Measurements from ENCODE around the gene SMARCC1. TPM values are rescaled to one million over a fixed set of nuclear protein-coding genes. Genes with fewer than 3 reads are reported as not detected.

The SMARCC1 gene
- total RNA-seq, 2 donors from 2014 or later = 25.9 to 34.3 TPM

DNA sequence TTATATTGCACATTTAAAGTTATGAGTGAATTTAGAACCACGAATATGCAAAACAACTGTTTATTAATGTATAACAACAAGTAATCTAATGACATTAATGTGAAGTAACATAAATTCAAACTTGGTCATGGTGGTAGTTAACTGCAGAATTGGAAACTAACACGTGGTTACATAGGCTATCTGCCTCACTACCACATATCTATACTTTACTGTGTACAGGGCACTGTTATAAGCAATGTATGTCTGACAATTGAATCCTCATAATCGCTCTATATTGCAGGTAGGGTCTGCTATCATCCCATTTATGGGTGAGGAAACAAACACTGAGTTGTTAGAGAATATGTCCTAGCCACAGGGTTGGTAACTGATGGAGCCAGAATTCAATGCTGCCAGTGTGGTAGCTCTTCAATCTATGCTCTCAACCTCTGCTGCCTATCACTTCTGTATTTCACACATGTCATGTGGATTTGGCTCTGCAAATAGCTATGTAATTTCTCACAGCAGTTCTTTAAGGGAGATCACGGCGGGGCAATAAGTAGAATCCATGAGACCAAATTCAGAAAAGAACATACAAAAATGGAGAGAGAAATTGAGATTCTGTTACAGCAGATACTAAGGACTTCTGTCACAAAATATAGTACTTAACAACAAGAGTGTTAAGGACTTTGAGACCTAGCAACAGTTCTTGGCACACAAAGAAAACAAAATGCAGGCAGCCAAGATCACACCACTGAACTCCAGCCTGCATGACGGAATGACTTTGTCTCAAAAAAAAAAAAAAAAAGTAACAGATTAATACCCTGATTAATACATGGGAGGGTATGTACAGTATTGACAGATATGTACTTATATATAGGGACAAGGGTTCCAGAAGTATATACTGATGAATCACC, 103.0 kb downstream of the SMARCC1 start:
- Histone ChIP-seq H3K4me3 (no peak overlapping the region), H3K27ac (no peak overlapping the region), H3K36me3 (replicated peaks in 1 of 2; ENCODE audit: insufficient read depth in 1 of 2, low read depth in 2 of 2) (peaks cover 11 to 28% of the 10 kb centered on the region in 2 donors), H3K27me3 (no peaks in the 10 kb centered on the region), H3K4me1 (no peaks in the 10 kb centered on the region), H3K9me3 (no peaks in the 10 kb centered on the region)
- DNase-seq = no peak
- ATAC-seq = no peak
- 90 to 91% methylated on average over 6 of the region's 6 CpGs for WGBS, 2 donors
- TF ChIP-seq, protein P1, sequence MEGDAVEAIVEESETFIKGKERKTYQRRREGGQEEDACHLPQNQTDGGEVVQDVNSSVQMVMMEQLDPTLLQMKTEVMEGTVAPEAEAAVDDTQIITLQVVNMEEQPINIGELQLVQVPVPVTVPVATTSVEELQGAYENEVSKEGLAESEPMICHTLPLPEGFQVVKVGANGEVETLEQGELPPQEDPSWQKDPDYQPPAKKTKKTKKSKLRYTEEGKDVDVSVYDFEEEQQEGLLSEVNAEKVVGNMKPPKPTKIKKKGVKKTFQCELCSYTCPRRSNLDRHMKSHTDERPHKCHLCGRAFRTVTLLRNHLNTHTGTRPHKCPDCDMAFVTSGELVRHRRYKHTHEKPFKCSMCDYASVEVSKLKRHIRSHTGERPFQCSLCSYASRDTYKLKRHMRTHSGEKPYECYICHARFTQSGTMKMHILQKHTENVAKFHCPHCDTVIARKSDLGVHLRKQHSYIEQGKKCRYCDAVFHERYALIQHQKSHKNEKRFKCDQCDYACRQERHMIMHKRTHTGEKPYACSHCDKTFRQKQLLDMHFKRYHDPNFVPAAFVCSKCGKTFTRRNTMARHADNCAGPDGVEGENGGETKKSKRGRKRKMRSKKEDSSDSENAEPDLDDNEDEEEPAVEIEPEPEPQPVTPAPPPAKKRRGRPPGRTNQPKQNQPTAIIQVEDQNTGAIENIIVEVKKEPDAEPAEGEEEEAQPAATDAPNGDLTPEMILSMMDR (IDR thresholded peaks at IDR 0.05) = no peak
- TF ChIP-seq POLR2A (IDR thresholded peaks at IDR 0.05) = no peak
- intact Hi-C loops (cut with DNase I) = no loop called here

DNA sequence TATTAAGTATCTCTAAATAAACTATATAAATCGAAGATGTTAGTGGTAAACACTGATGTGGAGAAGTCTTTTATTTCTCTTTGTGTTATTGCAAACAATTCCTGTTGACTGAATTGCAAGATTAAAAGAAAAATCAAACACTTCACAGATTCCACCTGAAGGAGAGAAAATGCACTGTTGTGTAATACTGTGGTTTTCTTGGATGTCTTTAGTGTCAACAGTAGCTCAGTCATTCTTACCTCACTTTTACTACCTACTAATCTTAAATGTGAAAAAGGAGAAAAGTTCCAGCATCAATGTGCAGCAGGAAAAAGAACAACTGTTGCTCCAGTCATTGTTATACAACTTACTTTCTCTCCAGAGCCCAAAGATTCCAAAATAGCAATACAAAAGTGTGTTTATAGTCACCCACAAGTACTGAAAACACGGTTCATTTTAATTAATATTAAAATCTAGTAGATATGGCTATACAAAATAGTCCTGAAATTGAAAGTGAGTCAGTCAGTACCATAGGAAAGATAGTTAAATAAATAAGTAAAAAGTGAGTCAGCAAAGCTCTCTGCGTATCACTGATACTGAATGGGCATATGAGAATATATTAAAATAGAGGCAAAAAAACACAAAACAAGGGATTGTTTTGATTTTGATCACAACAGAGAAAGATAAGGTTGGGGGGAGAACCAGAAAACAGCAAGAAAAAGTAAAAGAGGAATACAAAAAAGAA, 112.5 kb downstream of the SMARCC1 start:
- Histone ChIP-seq H3K9me3 (no peaks in the 10 kb centered on the region), H3K4me3 (no peak overlapping the region), H3K27me3 (no peaks in the 10 kb centered on the region), H3K4me1 (no peaks in the 10 kb centered on the region), H3K36me3 (replicated peaks in 1 of 2; ENCODE audit: insufficient read depth in 1 of 2, low read depth in 2 of 2) (peaks cover 0 to 9% of the 10 kb centered on the region in 2 donors), H3K27ac (no peak overlapping the region)
- ATAC-seq (no peak), DNase-seq (no peak)
- WGBS, 2 donors = 87 to 93% methylated on average over 3 of the region's 3 CpGs
- intact Hi-C loops (cut with DNase I) = no loop called here
- no peak for TF ChIP-seq POLR2A (IDR thresholded peaks at IDR 0.05)
- TF ChIP-seq, protein P1 (IDR thresholded peaks at IDR 0.05) = no peak

DNA sequence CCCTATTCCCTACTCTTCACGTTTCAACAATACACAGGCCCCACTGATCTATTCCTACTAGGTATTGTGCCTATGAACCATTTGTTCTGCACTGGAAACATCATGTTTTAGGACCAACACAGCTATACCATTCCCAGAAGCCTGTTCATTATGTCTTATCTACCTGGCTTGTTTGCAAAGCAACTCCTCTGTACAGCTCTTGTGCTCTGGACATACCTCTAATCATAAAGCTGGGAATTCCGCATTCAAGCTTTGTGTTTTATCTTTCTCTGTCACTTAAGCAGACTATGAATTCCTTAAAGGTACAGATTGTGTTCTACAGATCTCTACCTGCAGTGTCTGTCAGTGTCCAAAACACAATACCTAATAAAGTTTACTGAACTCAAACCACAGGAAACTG, 115.6 kb downstream of the SMARCC1 start:
- Histone ChIP-seq H3K36me3 (replicated peaks in 1 of 2; ENCODE audit: insufficient read depth in 1 of 2, low read depth in 2 of 2) (peaks cover 0 to 14% of the 10 kb centered on the region in 2 donors), H3K4me3 (no peak overlapping the region), H3K9me3 (no peaks in the 10 kb centered on the region), H3K27ac (no peak overlapping the region), H3K4me1 (peaks cover 2% of the 10 kb centered on the region), H3K27me3 (no peaks in the 10 kb centered on the region)
- ATAC-seq (no peak), DNase-seq (no peak)
- WGBS, 2 donors = 54 to 56% methylated on average over 2 of the region's 2 CpGs
- no peak for TF ChIP-seq POLR2A (IDR thresholded peaks at IDR 0.05)
- TF ChIP-seq, protein P1 (IDR thresholded peaks at IDR 0.05) = no peak
- intact Hi-C loops (cut with DNase I) = no loop called here

DNA sequence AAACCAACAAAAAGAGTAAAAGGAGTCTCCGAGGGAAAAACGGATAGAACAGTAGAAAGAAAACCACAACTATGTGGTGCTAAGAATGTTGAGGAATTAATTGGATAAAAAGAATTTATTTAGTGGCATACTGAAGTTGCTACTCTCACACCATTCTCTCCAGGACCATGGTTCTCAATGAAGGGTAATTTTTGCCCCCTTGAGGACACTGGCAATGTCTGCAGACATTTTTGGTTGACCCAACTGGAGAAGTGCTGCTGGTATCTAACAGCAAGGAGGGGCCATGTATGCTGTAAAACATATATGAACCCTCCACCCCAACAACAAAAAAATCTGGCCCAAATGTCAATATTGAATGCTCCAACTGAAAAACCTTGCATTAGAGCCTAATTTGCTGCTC, 117.2 kb downstream of the SMARCC1 start:
- Histone ChIP-seq H3K4me1 (peaks cover 10% of the 10 kb centered on the region), H3K9me3 (no peaks in the 10 kb centered on the region), H3K27ac (no peak overlapping the region), H3K36me3 (replicated peaks in 1 of 2; ENCODE audit: insufficient read depth in 1 of 2, low read depth in 2 of 2) (peaks cover 0 to 7% of the 10 kb centered on the region in 2 donors), H3K4me3 (no peak overlapping the region), H3K27me3 (no peaks in the 10 kb centered on the region)
- DNase-seq (no peak), ATAC-seq (no peak)
- WGBS, 2 donors = 90 to 93% methylated on average over 2 of the region's 2 CpGs
- intact Hi-C loops (cut with DNase I) = no loop called here
- TF ChIP-seq, protein P1 (IDR thresholded peaks at IDR 0.05) = peak in 1 of 7 experiments; percentile 17
- TF ChIP-seq POLR2A (IDR thresholded peaks at IDR 0.05) = no peak
